GM21737 (cell line): ENCODE measurements around the gene VAPB.
"Not testable (repeated sequence)": the region's sequence is repeated elsewhere in the genome, so short reads cannot be mapped to it uniquely, and the experiment has no call there.

ENCODE experiments used
- ATAC-seq: cut with Tn5 transposase; IDR thresholded peaks from one replicate; pipeline ENCODE4 v1.9.1; 2021; ENCODE audit warnings: mild to moderate bottlenecking, moderate library complexity; ENCODE audit not compliant: unreplicated experiment

The VAPB gene

GRCh38 chr20:58388882-58389323 is at the start of gene VAPB:
TSS of gene VAPB (plus strand) at chr20:58389229. CDS start at chr20:58389460, 231 bp downstream.
- peak; percentile 95 for ATAC-seq

GRCh38 chr20:58339741-58340140 is 49.3 kb upstream of the VAPB start:
- ATAC-seq: no peak

- no peak for ATAC-seq
These were observed 48.9 kb upstream of the VAPB start for GRCh38 chr20:58340151-58340550.

- ATAC-seq: no peak
These were observed 48.2 kb upstream of the VAPB start for GRCh38 chr20:58340853-58341252.

GRCh38 chr20:58342104-58342945 is 46.7 kb upstream of the VAPB start:
- ATAC-seq: no peak

- ATAC-seq: no peak
These were observed 44.3 kb upstream of the VAPB start for GRCh38 chr20:58344741-58345140.

GRCh38 chr20:58349570-58349969 is 39.5 kb upstream of the VAPB start:
- ATAC-seq: no peak

GRCh38 chr20:58352468-58352867 is 36.6 kb upstream of the VAPB start:
- no peak for ATAC-seq

GRCh38 chr20:58359441-58359840 is 29.6 kb upstream of the VAPB start:
- no peak for ATAC-seq

GRCh38 chr20:58360936-58361335 is 28.1 kb upstream of the VAPB start:
- no peak for ATAC-seq

- no peak for ATAC-seq
These were observed 27.4 kb upstream of the VAPB start for GRCh38 chr20:58361481-58362205.

- no peak for ATAC-seq
These were observed 26.9 kb upstream of the VAPB start for GRCh38 chr20:58362206-58362516.

GRCh38 chr20:58362970-58363369 is 26.1 kb upstream of the VAPB start:
- no peak for ATAC-seq

- no peak for ATAC-seq
These were observed 22.2 kb upstream of the VAPB start for GRCh38 chr20:58366866-58367265.

- no peak for ATAC-seq
These were observed 16.2 kb upstream of the VAPB start for GRCh38 chr20:58372806-58373205.

- ATAC-seq: not testable (repeated sequence)
These were observed 15.7 kb upstream of the VAPB start for GRCh38 chr20:58373296-58373695.

- no peak for ATAC-seq
These were observed 14.8 kb upstream of the VAPB start for GRCh38 chr20:58374027-58374850.

GRCh38 chr20:58374906-58375758 is 13.9 kb upstream of the VAPB start:
- no peak for ATAC-seq

- no peak for ATAC-seq
These were observed 13.2 kb upstream of the VAPB start for GRCh38 chr20:58375759-58376352.

- no peak for ATAC-seq
These were observed 12.0 kb upstream of the VAPB start for GRCh38 chr20:58377017-58377416.
